AG04449 (cell line): Measurements from ENCODE around the gene MYO18B.

Experiments
- CTCF ChIA-PET: fragments of 350-600 bp; formaldehyde crosslinking; extraction: SDS; loops from one replicate; lab custom pipeline; 2021; ENCODE audit warnings: antibody characterized with exemption; lab: Yijun Ruan, JAX
- POLR2A ChIA-PET: fragments of 400-600, 350-600 bp; formaldehyde crosslinking; extraction: SDS; loops from one replicate; lab custom pipeline; 2020; ENCODE audit warnings: antibody characterized with exemption, inconsistent platforms; lab: Yijun Ruan, JAX
- DNase-seq: peaks from one replicate; pipeline ENCODE4 v3.0.0-alpha.2; 2010; ENCODE audit warnings: low read depth, low spot score
- H3K4me3 ChIP-seq: 2 replicates; pipeline ENCODE4 v1.5.1; 2011; ENCODE audit warnings: low read depth, mild to moderate bottlenecking, control low read depth, low read length
- CTCF ChIP-seq: IDR thresholded peaks from one replicate; pipeline ENCODE4 v1.5.1; 2011; ENCODE audit warnings: mild to moderate bottlenecking, moderate library complexity, low read length, control low read depth, inconsistent platforms; ENCODE audit not compliant: insufficient read depth; ENCODE audit errors: missing control alignments

The MYO18B gene

GRCh38 chr22:25795478-25795877, 53.5 kb downstream of the MYO18B start:
- ChIA-PET CTCF (no interaction called here), POLR2A (no interaction called here)
- TF ChIP-seq CTCF = no peak
- DNase-seq = no peak
- no peak overlapping the region for H3K4me3 ChIP-seq

- ChIA-PET CTCF (interaction anchor here (1.2 kb wide), 1 partner anchor 335 kb away, joined by 5 read pairs; no protein-coding TSS in a partner anchor), POLR2A (no interaction called here)
- no peak for DNase-seq
- H3K4me3 ChIP-seq = no peak overlapping the region
- no peak for TF ChIP-seq CTCF
These were observed 55.7 kb downstream of the MYO18B start for GRCh38 chr22:25797498-25798290.

- CTCF ChIA-PET = no interaction called here
- no peak for TF ChIP-seq CTCF
- DNase-seq = no peak
- POLR2A ChIA-PET = no interaction called here
- H3K4me3 ChIP-seq = no peak overlapping the region
These were observed 58.8 kb downstream of the MYO18B start for GRCh38 chr22:25800766-25801165.

- TF ChIP-seq CTCF = no peak
- no peak overlapping the region for H3K4me3 ChIP-seq
- POLR2A ChIA-PET = no interaction called here
- no peak for DNase-seq
- CTCF ChIA-PET = no interaction called here
These were observed 60.0 kb downstream of the MYO18B start for GRCh38 chr22:25802018-25802417.

- no peak for TF ChIP-seq CTCF
- DNase-seq = no peak
- ChIA-PET POLR2A (no interaction called here), CTCF (interaction anchor here (1.5 kb wide), 1 partner anchor 32 kb away, joined by 5 read pairs; no protein-coding TSS in a partner anchor)
- no peak overlapping the region for H3K4me3 ChIP-seq
These were observed 62.7 kb downstream of the MYO18B start for GRCh38 chr22:25804676-25805075.

- ChIA-PET POLR2A (no interaction called here), CTCF (no interaction called here)
- no peak for TF ChIP-seq CTCF
- DNase-seq = no peak
- H3K4me3 ChIP-seq = no peak overlapping the region
These were observed 64.6 kb downstream of the MYO18B start for GRCh38 chr22:25806579-25806978.
